ENCODE data around the gene NCMAP.
"Not testable (repeated sequence)": the region's sequence is repeated elsewhere in the genome, so short reads cannot be mapped to it uniquely, and the experiment has no call there.

NCMAP gene

GRCh38 chr1:24555591-24556413 lies at the start of gene NCMAP:
Gene NCMAP (plus strand): TSS chr1:24556087. CDS start chr1:24595431, 39,344 bp downstream.
- DNase-seq: no peak

- no peak for DNase-seq
Measured at GRCh38 chr1:24506691-24507381, 49.1 kb upstream of the NCMAP start.

- no peak for DNase-seq
Measured at GRCh38 chr1:24507405-24507804, 48.5 kb upstream of the NCMAP start.

- DNase-seq: no peak
Measured at GRCh38 chr1:24508911-24509310, 47.0 kb upstream of the NCMAP start.

- no peak for DNase-seq
Measured at GRCh38 chr1:24513706-24514105, 42.2 kb upstream of the NCMAP start.

GRCh38 chr1:24514946-24515345 lies 40.9 kb upstream of the NCMAP start:
- DNase-seq: no peak

GRCh38 chr1:24515671-24516209 lies 40.1 kb upstream of the NCMAP start:
- DNase-seq: not testable (repeated sequence)

GRCh38 chr1:24516506-24516905 lies 39.4 kb upstream of the NCMAP start:
- DNase-seq: no peak

GRCh38 chr1:24517898-24518297 lies 38.0 kb upstream of the NCMAP start:
- DNase-seq: no peak

GRCh38 chr1:24520282-24520681 lies 35.6 kb upstream of the NCMAP start:
- not testable (repeated sequence) for DNase-seq

- no peak for DNase-seq
Measured at GRCh38 chr1:24525606-24526005, 30.3 kb upstream of the NCMAP start.

- DNase-seq: no peak
Measured at GRCh38 chr1:24526045-24526444, 29.8 kb upstream of the NCMAP start.

- DNase-seq: peak; percentile 55 to 64 (median 60)
Measured at GRCh38 chr1:24526940-24527542, 28.8 kb upstream of the NCMAP start.

- DNase-seq: no peak
Measured at GRCh38 chr1:24528744-24529143, 27.1 kb upstream of the NCMAP start.

- DNase-seq: not testable (repeated sequence)
Measured at GRCh38 chr1:24529292-24529691, 26.6 kb upstream of the NCMAP start.

- peak; percentile 45 to 56 (median 51) for DNase-seq
Measured at GRCh38 chr1:24535021-24535424, 20.9 kb upstream of the NCMAP start.

GRCh38 chr1:24535778-24536177 lies 20.1 kb upstream of the NCMAP start:
- DNase-seq: no peak

GRCh38 chr1:24536391-24536840 lies 19.5 kb upstream of the NCMAP start:
- DNase-seq: peak; percentile 15 to 44 (median 15)

- DNase-seq: no peak
Measured at GRCh38 chr1:24540051-24540905, 15.6 kb upstream of the NCMAP start.

GRCh38 chr1:24540906-24541710 lies 14.8 kb upstream of the NCMAP start:
- peak; percentile 64 to 81 (median 78) for DNase-seq

GRCh38 chr1:24541711-24542346 lies 14.1 kb upstream of the NCMAP start:
- DNase-seq: peak; percentile 42 to 72 (median 50)
